Activated CD8-positive, alpha-beta memory T cell treated with anti-CD3 and anti-CD28 coated beads for 24 hours (primary cell): ENCODE data around the gene ARHGAP40.

Experiments
- DNase-seq: peaks from one replicate; pipeline ENCODE4 v3.0.0-alpha.2; 2020

The ARHGAP40 gene

GRCh38 chr20:38657390-38657789 lies 55.8 kb downstream of the ARHGAP40 start:
- DNase-seq, result no peak

- peak; percentile 69 for DNase-seq
Observed at GRCh38 chr20:38658879-38659596, 57.4 kb downstream of the ARHGAP40 start.

GRCh38 chr20:38659597-38659880 lies 57.9 kb downstream of the ARHGAP40 start:
- DNase-seq, result no peak

GRCh38 chr20:38660429-38660828 lies 58.8 kb downstream of the ARHGAP40 start:
- DNase-seq, result no peak

GRCh38 chr20:38663660-38664059 lies 62.1 kb downstream of the ARHGAP40 start:
- DNase-seq, result no peak

GRCh38 chr20:38664284-38664683 lies 62.7 kb downstream of the ARHGAP40 start:
- no peak for DNase-seq

GRCh38 chr20:38665094-38665493 lies 63.5 kb downstream of the ARHGAP40 start:
- no peak for DNase-seq

- DNase-seq, result no peak
Observed at GRCh38 chr20:38665506-38666285, 64.1 kb downstream of the ARHGAP40 start.

GRCh38 chr20:38667417-38667956 lies 65.9 kb downstream of the ARHGAP40 start:
- no peak for DNase-seq

GRCh38 chr20:38669688-38670087 lies 68.1 kb downstream of the ARHGAP40 start:
- DNase-seq, result no peak

- no peak for DNase-seq
Observed at GRCh38 chr20:38670786-38671185, 69.2 kb downstream of the ARHGAP40 start.

- DNase-seq, result no peak
Observed at GRCh38 chr20:38671186-38671585, 69.6 kb downstream of the ARHGAP40 start.

- no peak for DNase-seq
Observed at GRCh38 chr20:38671701-38672292, 70.2 kb downstream of the ARHGAP40 start.

- DNase-seq, result no peak
Observed at GRCh38 chr20:38672504-38672903, 70.9 kb downstream of the ARHGAP40 start.

- no peak for DNase-seq
Observed at GRCh38 chr20:38673261-38673660, 71.7 kb downstream of the ARHGAP40 start.

GRCh38 chr20:38673725-38674091 lies 72.1 kb downstream of the ARHGAP40 start:
- peak; percentile 67 for DNase-seq

- peak; percentile 87 for DNase-seq
Observed at GRCh38 chr20:38674092-38674764, 72.6 kb downstream of the ARHGAP40 start.

GRCh38 chr20:38674765-38675133 lies 73.1 kb downstream of the ARHGAP40 start:
- DNase-seq, result no peak

- DNase-seq, result no peak
Observed at GRCh38 chr20:38676576-38676975, 75.0 kb downstream of the ARHGAP40 start.

GRCh38 chr20:38680500-38681306 lies 79.1 kb downstream of the ARHGAP40 start:
- no peak for DNase-seq

- DNase-seq, result no peak
Observed at GRCh38 chr20:38685271-38685670, 83.7 kb downstream of the ARHGAP40 start.

- no peak for DNase-seq
Observed at GRCh38 chr20:38685853-38686473, 84.4 kb downstream of the ARHGAP40 start.
